ENCODE results near the gene GPR39. TPM values are rescaled to one million over a fixed set of nuclear protein-coding genes. Genes with fewer than 3 reads are reported as not detected.

The GPR39 gene
- total RNA-seq, 4 donors from 2014 or later = 2.8 to 9.7 (median 5.4) TPM

DNA sequence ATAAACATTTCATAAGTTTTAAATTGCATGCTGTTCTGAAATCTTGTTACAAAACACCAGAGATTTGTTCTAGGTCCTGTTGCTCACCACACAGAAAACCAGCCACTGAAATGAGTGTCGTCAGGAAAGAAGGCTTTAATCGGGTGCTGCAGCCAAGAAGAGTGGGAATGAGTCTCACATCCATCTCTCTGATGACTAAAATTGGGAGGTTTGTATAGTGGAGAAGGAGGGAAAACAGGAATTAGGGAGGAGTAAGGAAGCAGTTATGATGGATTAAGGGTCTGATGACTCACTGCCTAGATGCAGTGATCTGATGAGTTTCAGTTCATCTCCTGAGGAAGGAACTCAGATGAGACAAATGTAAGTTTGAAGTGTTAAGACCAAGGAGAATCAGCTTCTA, 42.1 kb upstream of the GPR39 start:
- Histone ChIP-seq H3K27me3 (no peaks in the 10 kb centered on the region), H3K36me3 (no peaks in the 10 kb centered on the region), H3K4me3 (replicated peaks in 1 of 3) (no peak overlapping the region), H3K9me3 (no peaks in the 10 kb centered on the region), H3K4me1 (peaks cover 0 to 3% of the 10 kb centered on the region in 2 donors), H3K27ac (no peak overlapping the region)
- WGBS, 2 donors = 62 to 72% methylated on average over 2 of the region's 2 CpGs
- intact Hi-C loops (cut with DNase I) = no loop called here
- no peak for DNase-seq
- TF ChIP-seq POLR2A (IDR thresholded peaks at IDR 0.05) = no peak
- TF ChIP-seq CTCF (IDR thresholded peaks at IDR 0.05) = no peak

GRCh38 chr2:132374961-132375360, 41.6 kb upstream of the GPR39 start:
- H3K27ac ChIP-seq = no peak overlapping the region
- no peak for TF ChIP-seq CTCF (IDR thresholded peaks at IDR 0.05)
- TF ChIP-seq POLR2A (IDR thresholded peaks at IDR 0.05) = no peak
- 10 to 14% methylated on average over 1 of the region's 1 CpG for WGBS, 2 donors

DNA sequence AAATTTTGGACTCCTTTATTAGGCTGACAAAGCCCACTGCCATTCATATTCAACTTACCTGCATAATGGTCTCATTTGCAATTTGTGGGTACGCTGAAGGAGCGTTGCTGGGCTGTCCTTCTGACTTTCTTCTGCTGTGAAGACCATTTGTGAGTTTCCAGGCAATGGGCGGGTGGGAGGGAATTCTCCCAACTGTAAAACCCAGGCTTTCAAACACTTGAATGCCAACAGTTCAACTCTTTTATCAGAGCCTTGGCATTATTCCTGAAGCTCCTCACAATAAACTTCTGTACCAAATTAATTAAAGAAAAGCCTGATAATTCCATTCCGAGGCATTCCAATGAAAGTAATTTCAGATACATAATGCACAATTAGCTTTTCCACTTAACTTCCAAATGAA, 35.2 kb upstream of the GPR39 start:
- H3K9me3 ChIP-seq = no peaks in the 10 kb centered on the region
- no peaks in the 10 kb centered on the region for H3K4me1 ChIP-seq
- H3K4me3 ChIP-seq (replicated peaks in 1 of 3) = no peak overlapping the region
- no peak for DNase-seq
- no peaks in the 10 kb centered on the region for H3K27me3 ChIP-seq
- intact Hi-C loops (cut with DNase I) = no loop called here
- 81 to 97% methylated on average over 4 of the region's 4 CpGs for WGBS, 2 donors
- no peaks in the 10 kb centered on the region for H3K36me3 ChIP-seq
- no peak overlapping the region for H3K27ac ChIP-seq
- TF ChIP-seq POLR2A (IDR thresholded peaks at IDR 0.05) = no peak
- no peak for TF ChIP-seq CTCF (IDR thresholded peaks at IDR 0.05)

More at GRCh38 chr2:132374961-132375360, 41.6 kb upstream of the GPR39 start:
- H3K4me1 ChIP-seq = peaks cover 0 to 3% of the 10 kb centered on the region in 2 donors
- H3K27me3 ChIP-seq = no peaks in the 10 kb centered on the region
- H3K36me3 ChIP-seq = no peaks in the 10 kb centered on the region
- intact Hi-C loops (cut with DNase I) = no loop called here
- no peak overlapping the region for H3K4me3 ChIP-seq (replicated peaks in 1 of 3)
- H3K9me3 ChIP-seq = no peaks in the 10 kb centered on the region
- DNase-seq = peak; percentile 80 to 85

GRCh38 chr2:132383956-132384355, 32.6 kb upstream of the GPR39 start:
- no peaks in the 10 kb centered on the region for H3K9me3 ChIP-seq
- DNase-seq = no peak
- no peaks in the 10 kb centered on the region for H3K4me1 ChIP-seq
- H3K4me3 ChIP-seq (replicated peaks in 1 of 3) = no peak overlapping the region
- intact Hi-C loops (cut with DNase I) = no loop called here
- TF ChIP-seq POLR2A (IDR thresholded peaks at IDR 0.05) = no peak
- TF ChIP-seq CTCF (IDR thresholded peaks at IDR 0.05) = no peak
- H3K27ac ChIP-seq = no peak overlapping the region
- 25 to 36% methylated on average over 8 of the region's 8 CpGs for WGBS, 2 donors
- H3K27me3 ChIP-seq = no peaks in the 10 kb centered on the region
- H3K36me3 ChIP-seq = no peaks in the 10 kb centered on the region

DNA sequence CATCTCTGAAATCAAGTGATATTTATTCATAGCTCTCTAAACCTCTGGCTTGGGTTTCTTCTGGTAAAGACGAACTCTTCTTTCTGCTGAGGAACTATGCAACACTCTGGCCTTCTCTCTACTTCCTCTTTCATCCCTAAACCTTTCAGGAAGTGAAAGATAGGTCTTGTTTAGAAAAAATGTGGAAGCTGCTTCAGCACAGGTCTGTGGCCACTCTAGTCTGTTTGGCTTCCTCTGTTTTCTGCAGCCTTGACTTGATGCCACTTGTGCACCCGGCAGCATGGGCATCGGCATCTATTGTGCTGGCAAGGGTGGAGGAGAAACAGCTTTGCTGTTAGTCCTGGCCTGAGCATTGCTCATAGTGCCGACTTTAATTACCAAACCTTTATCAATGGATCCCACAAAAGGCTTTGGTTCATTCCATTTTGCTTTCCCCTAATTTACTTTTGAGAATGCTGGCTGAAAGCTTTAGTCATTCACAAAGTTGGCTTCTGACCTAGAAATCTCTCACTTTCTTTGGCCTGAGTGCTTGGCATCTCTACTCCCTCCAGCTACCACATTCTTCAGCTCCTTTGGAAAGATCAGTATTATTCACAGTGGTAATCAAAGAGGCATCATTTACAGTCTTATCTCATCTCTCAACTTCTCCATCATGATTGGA, 32.0 kb upstream of the GPR39 start:
- Histone ChIP-seq H3K4me3 (replicated peaks in 1 of 3) (no peak overlapping the region), H3K27ac (no peak overlapping the region), H3K36me3 (no peaks in the 10 kb centered on the region), H3K27me3 (no peaks in the 10 kb centered on the region), H3K4me1 (no peaks in the 10 kb centered on the region), H3K9me3 (no peaks in the 10 kb centered on the region)
- intact Hi-C loops (cut with DNase I) = no loop called here
- TF ChIP-seq POLR2A (IDR thresholded peaks at IDR 0.05) (no peak), CTCF (IDR thresholded peaks at IDR 0.05) (no peak)
- 51 to 57% methylated on average over 4 of the region's 4 CpGs for WGBS, 2 donors
- no peak for DNase-seq

All from thyroid gland (tissue), 4 donors.